GM21381 (cell line): ENCODE data around the gene TCF4.
A peak's percentile ranks its signal among the peaks of the same experiment; 100 is the strongest.

Source experiments
- ATAC-seq: cut with Tn5 transposase; IDR thresholded peaks from one replicate; pipeline ENCODE4 v1.9.1; 2021; ENCODE audit warnings: mild to moderate bottlenecking, moderate library complexity; ENCODE audit not compliant: unreplicated experiment

Gene TCF4

DNA sequence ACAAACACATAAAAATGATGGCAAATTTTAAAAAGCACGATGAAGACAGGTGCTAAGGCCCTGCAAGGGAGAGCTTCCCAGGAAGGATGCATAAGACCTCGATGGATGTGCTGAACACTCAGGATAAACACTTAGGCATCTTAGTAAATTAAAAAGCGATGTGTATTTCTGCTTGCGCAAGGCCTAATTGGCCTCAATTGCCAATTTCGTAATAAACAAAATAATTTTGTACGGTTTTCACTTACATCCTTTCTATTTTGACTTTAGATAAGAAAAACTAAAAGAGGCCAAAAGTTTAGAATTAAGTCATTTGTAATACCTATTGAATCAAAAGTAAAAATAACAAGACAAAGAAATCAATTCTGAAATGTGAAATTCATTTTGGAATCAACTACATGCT, 189.1 kb downstream of the TCF4 start:
- no peak for ATAC-seq

DNA sequence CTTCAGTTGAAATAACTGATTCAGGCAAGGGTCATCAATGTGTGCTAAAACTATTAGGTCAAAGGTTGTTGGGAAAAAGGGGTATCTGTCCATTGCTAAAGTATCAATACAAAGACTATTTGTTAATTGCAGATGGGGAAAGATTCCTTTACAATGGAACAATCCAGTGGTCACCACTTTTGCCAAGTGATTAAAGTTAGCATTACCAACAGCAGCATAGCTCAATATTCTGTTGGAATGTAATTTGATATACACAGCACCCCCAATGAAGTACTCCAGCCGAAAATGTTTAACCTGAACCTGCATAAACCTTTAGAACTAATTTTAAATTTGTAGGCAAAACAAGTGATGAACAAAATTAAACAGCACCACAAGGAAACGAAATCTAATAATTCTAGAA, 191.0 kb downstream of the TCF4 start:
- no peak for ATAC-seq

DNA sequence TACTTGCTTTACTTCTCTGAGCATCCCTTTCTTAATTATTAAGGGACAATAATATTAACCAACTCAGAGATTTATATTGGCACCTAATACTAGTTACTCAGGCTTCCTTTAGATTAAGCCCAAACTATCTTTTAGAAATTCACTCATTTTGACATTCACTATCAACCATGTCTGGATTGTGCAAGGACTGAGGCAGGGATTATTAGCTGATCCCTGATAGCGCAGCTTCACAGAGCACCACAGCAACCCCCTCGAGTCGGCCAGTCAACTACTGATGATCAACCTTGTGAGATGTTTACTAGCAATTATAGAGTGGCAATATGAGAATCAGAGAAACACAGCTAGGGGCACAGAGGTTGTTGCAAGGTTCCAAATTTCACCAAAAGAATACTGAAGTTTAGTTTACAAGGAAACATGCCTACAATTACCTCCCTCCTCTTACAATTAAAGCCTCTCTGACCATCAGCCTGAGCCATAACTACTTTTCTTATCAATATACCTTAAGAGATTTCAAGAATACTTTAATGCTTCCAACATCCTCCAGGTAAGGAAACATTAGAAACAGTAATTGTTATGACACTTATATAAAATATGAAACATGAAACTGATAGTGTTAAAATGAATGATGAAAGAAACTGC, 191.6 kb downstream of the TCF4 start:
- no peak for ATAC-seq

DNA sequence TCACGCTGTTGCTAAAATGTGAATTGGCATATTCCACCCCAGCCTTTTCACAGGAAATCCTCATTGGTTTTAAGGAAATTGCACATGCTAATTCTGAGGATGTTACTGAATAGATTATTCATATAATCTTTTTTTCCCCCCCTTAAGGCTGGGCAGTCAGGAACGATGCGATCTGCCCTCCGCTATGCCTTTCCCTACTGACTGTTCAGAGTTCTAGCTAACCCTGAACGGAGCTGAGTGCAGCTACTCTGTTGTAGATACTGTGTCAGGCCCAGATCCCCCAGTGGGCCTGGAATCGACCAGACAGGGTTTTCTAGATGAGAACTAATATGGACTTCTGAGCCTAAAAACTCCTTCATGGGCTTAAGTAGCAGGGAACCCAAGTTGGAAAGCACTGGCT, 192.2 kb downstream of the TCF4 start:
- no peak for ATAC-seq

DNA sequence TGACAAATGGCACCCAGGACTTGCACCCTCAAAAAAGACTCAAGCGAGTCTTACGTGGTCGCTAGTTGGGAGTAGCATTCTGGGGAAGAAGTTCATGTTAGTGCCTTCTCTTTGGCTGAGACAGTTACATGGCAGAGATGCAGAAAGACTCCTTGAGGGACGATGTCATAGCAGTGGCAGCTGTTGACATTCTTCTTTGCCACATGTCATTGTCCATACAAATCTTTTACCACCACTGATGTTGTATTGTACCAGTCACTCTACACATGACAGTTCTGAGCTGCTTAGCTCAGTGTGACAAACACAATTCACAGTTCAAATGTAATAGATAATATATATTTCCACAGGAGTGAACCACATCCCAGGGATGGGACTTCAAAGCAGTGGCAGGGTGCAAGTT, 197.1 kb downstream of the TCF4 start:
- no peak for ATAC-seq

DNA sequence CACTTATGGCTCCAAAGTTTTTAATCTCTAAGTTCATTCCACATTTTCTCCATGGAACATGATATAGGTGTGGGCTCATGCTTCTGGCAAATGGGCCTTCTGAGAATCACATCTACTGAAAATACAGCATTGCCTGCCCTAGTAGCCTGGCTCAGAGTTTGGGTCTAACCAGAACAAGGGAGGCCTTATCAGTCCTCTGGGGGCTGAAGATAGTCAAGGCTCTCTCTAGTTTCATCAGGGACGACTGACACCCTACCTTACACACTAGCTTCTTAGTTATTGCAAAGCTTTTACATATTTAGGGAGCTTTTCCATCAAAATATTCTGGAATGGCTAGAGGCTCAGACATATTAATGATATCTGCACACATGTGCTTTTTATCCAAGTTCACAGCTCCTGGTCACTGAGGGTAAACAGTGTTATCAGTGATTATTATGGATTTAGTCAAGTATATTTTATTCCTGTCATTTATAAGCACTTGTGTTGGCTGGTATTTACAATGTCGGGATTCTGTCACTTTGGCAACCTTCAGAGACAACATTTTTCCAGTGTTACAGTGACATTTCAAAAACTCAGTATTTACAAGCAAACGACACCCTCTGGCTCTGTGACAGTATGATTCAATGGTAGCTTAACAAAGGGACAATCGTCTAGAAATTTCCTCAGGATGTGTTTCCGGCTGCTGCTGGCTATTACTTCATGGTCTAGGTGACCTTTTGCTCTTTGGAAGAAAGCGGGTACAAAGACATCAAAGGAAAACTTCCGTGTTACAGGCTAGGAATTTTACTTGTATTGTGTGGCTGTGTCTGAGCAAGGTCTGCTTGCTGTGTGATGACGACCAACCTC, 200.6 kb downstream of the TCF4 start:
- ATAC-seq, result no peak

DNA sequence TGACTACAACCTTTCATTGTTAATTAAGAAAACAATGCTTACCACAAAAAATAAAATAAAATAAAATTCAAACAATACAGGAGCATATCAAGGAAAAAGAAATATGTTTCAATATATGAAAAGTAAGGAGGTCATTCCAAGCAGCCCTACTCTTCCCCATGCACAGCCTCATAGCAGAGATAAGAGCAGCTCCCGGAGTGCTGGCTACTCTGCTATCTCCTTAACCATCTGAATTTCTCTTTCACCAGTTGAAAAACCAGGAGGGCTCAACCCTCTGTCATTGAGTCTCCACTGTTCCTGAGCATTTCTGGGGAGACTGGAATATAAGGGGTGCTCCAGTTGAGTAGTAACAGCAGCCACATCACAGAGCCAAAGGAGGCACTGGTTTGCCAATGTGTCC, 201.4 kb downstream of the TCF4 start:
- no peak for ATAC-seq

DNA sequence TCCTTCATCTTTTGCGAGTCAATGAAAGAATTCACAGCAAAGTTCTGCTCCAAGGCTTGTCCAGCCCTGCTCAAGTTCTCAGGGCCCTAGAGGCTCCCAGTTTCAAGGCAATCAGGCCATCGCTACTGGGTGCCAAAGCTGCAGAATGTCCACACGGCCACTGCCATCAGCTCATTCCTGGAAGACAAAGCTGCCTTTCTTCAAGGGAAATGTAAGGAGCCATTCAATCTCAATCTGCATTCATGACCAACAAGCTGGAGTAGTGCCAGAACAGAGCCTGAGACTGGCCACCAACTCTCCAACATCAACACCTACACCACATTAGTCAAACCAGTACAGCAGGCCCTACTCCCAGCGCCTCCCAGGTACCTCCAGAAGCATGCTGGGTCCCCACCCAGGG, 202.2 kb downstream of the TCF4 start:
- no peak for ATAC-seq

DNA sequence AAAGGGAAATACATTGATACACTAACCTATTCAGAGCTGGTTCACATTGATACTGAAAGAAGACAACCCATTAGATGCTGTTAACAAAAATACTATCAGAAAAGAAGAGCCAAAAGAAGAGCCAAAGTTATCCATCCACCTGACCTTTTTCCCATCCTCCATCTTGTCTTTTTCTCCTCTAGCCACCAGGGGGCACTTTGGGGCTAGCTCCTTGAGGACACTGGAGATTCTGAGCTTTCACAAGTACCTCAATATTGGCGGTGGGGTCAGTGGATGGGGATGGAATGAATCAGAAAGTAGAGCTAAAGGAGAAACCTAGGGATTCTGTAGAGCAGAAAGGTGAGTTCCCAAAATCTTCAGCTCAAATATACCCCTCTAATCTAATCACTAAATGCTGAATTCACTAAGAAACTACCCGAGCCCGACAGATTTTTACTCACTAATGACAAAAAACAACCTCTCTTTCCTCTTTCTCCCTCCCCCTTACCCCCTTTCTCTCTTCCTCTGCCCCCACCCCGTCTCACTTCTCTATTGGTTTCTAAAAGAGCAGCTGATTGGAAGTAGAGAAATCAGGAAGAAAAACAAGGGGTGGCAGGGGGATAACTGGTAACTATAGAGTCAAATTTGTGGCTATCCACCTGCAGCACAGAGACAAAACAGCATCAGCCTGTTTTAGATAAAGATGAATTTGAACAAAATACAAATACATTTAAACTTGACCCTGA, 203.3 kb downstream of the TCF4 start:
- no peak for ATAC-seq

DNA sequence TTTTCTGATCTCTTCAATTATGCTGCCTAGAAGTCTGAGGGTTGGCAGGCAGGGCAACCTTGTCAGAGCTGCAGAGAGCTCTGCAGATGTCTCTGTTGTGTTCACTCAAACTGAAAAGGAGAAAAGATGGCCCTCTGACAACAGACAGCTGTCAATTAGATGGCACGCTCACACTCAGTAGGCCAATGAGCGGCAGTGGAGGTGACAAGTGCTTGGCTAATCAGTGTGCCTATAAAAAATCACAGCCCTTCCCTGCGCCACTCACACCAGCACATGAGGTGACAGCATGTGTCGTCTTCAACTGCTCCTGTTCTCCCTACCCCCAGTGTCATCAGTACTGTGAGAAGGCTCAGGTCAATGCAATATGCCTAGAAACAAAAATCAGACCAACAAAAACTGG, 203.9 kb downstream of the TCF4 start:
- no peak for ATAC-seq

DNA sequence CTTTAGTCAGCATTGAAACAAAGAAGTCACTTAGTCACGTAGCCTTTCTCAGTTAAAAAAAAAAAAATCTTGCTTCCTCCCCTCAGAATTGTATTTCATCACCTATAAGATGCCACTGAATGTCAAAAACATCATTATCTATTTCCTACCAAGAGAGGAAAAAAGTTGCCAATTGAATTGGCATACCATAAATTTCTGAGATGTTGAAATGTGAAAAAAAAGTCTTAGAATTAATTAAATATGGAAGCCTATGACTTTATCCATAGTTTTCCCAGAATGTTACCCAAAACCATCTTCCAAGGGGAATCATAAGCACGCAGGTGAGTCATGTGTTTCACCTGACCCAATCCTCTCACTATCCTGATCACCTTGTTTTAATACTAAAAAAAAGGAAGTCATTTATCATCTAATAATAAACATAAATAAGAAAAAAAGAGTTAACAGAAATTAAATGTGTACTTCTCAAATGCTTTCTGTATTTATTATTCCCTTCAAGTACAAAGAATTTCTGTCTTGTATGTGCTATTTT, 205.7 kb downstream of the TCF4 start:
- ATAC-seq, result no peak

DNA sequence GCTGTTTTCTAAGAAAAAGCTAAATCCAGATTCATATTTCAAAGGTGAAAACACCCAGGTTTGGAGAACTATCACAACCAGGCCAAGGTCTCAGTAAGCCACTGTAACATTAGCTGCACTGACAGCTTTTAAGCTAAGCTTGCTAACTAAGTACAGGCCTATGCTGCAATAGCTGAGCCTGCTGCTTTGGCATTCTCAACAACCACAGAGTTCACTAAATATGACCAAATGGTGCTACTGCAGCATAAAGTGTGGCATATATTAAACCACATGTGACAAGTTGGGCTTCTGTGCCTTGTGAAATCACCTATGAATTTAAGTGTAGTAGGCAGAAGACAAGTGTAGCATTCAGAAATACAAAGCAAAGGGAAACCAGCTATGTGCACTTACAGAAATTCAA, 206.7 kb downstream of the TCF4 start:
- ATAC-seq, result no peak

DNA sequence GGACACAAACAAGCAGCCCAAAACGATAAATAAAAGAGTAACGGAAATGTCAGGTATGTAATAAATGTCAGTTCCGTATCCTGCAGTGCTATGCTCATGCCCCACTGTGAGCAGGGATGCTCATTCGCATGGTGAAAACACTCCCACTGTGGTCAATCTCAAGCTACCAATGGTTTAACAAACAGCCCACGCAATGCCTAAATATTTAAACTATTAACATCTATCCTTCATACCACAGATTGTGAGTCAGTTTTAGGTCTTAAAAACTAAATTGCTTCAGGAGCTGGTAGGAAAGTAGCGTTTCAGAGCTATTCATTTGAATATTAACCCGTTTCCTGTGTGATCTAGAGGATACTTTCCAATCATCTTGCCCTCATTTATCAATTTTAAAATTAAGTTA, 207.4 kb downstream of the TCF4 start:
- no peak for ATAC-seq

DNA sequence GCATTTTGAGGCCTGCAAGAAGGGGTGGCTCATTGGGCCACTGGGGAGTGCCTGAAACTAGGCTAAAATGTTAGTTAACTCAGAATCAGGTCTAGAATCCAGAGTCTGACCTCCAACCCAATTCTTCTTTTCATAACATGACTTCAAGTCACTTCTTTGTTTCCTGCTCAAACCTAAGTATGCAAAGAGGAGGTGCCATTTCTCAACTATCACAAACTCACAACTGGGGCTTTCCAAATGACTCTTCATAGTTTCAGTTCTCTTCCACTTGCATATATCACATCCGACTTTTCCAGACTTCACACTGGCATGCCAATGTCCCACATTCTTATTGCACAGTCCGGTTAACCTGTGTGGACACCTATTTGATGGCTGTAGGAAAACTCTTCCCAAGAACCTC, 211.6 kb downstream of the TCF4 start:
- peak; percentile 97 for ATAC-seq

DNA sequence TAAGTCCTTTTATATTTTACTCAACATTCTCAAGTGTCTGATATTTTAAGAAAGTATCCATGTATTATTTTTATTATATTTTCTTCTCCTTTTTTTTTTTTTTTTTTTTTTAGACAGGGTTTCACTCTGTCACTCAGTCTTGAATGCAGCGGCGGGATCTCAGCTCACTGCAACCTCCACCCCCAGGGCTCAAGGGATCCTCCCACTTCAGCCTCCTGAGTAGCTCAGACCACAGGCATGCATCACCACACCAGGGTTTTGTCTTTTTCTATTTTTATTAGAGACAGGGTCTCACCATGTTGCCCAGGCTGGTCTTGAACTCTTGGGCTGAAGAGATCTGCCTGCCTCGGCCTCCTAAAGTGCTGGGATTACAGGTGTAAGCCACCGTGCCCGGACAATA, 212.1 kb downstream of the TCF4 start:
- ATAC-seq, result no peak

DNA sequence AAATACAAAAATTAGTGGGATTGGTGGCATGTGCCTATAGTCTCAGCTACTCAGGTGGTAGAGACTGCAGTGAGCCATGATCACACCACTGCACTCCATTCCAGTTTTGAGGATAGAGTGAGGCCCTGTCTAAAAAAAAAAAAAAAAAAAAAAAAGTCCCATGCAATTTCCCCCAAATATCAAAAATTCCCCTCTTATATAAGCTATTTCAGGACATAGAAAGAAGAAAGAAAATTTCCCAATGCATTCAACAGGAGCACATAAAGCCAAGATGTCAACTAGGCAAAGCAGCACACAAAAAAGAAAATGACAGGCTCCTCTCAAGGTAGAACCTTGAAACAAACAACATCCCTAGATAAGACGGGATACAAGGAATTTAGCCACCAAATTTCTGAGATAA, 213.3 kb downstream of the TCF4 start:
- ATAC-seq, result no peak

DNA sequence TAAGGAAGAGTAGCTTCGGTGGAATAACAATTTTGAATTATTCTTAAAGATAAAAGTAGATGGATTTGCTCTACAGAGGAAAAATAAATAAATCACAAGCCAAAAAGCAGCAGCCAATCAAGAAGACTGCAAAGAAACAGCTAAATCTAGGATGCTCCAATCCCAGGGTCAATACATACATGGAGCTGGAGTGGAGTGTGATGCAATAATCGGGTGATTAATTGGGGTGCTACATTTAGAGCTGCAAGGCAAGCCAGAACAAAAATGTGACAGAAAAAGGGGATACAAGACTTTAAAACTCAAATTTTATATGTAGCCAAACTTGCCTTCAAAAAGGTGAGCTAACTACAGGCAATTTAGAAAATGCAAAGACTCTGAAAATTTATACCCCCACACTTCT, 215.8 kb downstream of the TCF4 start:
- ATAC-seq, result no peak

DNA sequence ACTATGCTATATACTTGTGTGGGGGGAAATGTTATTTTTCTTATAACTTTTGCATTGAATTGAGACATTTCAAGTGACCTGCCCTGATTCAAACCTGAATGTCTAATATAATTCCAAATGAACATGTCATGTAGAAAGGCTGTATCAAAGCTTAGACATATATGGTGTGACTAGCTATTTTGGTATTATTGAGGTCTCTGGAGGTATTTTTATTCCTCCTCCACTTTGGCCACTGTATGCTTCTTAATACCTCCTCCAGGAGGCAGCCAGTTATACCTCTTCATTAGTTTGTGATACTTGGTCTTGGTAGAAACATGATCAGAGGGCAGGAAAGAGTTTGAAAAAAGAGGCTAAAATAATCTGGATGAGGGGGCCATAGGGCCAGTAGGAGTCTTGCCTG, 217.1 kb downstream of the TCF4 start:
- ATAC-seq, result no peak

DNA sequence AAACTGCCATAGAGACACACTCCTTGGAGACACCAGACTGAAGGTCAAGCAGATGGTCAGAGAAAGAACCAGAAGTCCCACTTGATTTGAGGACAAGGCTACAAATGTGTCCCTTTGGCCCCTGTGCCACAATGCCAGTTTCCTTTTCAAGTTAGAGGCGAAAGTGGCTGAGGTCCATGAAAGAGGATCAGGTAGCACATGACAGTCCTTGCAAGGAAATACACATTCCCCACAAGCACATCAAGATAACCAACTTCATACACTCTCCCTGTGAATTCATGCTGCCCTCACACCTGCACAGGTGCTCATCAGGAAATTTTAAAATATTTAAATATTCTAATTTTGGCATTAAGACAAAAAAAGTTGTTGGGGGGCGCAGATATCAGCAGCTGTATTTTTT, 218.6 kb downstream of the TCF4 start:
- ATAC-seq, result no peak

DNA sequence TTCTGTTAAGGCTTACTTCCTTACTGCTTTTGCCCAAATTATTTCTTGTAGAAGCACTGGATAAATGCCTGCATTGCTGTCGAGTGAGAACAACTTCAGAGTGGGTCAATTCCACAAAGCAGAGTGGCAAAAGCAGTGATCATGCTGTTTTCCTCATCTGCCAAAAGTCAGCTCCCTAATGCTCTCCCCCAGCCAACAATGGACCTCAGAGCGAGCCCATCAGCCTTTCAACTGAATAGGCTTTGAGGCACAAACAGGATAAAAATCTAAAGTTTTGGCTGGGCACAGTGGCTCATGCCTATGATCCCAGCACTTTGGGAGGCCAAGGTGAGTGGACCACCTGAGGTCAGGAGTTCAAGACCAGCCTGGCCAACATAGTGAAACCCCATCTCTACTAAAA, 222.7 kb downstream of the TCF4 start:
- no peak for ATAC-seq

DNA sequence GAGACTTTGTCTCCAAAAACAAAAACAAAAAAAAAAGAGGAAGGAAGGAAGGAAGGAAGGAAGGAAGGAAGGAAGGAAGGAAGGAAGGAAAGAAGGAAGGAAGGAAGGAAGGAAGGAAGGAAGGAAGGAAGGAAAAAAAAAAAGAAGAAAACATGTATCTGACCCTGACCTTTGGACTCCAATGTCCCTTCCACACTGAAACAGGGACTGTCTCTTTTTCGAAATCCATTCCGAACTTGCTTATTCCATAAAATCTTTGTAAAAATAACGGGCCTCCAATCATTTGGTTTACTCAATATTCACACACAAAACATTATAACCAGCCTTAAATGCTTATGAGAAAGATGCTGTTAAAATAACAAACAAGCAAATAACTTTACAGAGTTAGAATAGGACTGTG, 225.7 kb downstream of the TCF4 start:
- ATAC-seq, result no peak
